H9 (cell line): ENCODE data around the gene PCSK2. TPM values are rescaled to one million over a fixed set of nuclear protein-coding genes. Genes with fewer than 3 reads are reported as not detected.

Source experiments
- DNase-seq: peaks from one replicate; pipeline ENCODE4 v3.0.0-alpha.2; 2017
- H2AFZ ChIP-seq: one replicate; pipeline ENCODE4 v1.6.1; 2013; ENCODE audit warnings: mild to moderate bottlenecking, low read length, control low read depth, moderate library complexity
- H2AK5ac ChIP-seq: 2 replicates; pipeline ENCODE4 v1.6.1; 2013; ENCODE audit warnings: low read length, control low read depth, mixed read lengths; ENCODE audit not compliant: insufficient read length
- H2BK120ac ChIP-seq: one replicate; pipeline ENCODE4 v1.6.1; 2013; ENCODE audit warnings: low read depth, mild to moderate bottlenecking, low read length, control low read depth, inconsistent platforms; ENCODE audit not compliant: poor library complexity, severe bottlenecking
- H2BK12ac ChIP-seq: 2 replicates; pipeline ENCODE4 v1.6.1; 2013; ENCODE audit warnings: low read length, control low read depth, mixed read lengths, low read depth; ENCODE audit not compliant: insufficient read length
- H2BK15ac ChIP-seq: 2 replicates; pipeline ENCODE4 v1.6.1; 2013; ENCODE audit warnings: low read depth, low read length, control low read depth
- H2BK20ac ChIP-seq: one replicate; pipeline ENCODE4 v1.6.1; 2013; ENCODE audit warnings: low read depth, mild to moderate bottlenecking, low read length, control low read depth, inconsistent platforms; ENCODE audit not compliant: poor library complexity, severe bottlenecking
- H2BK5ac ChIP-seq: 2 replicates; pipeline ENCODE4 v1.6.1; 2013; ENCODE audit warnings: low read length, control low read depth, mixed read lengths; ENCODE audit not compliant: insufficient read length
- H3K14ac ChIP-seq: 2 replicates; pipeline ENCODE4 v1.6.1; 2013; ENCODE audit warnings: low read length, control low read depth; ENCODE audit not compliant: insufficient read depth
- H3K18ac ChIP-seq: 2 replicates; pipeline ENCODE4 v1.6.1; 2013; ENCODE audit warnings: low read depth, mild to moderate bottlenecking, mixed read lengths, low read length, control low read depth; ENCODE audit not compliant: insufficient read length
- H3K23ac ChIP-seq: 2 replicates; pipeline ENCODE4 v1.6.1; 2013; ENCODE audit warnings: low read length, control low read depth, mixed read lengths, low read depth; ENCODE audit not compliant: insufficient read length
- H3K23me2 ChIP-seq: 2 replicates; pipeline ENCODE4 v1.6.1; 2013; ENCODE audit warnings: low read depth, mild to moderate bottlenecking, mixed read lengths, low read length, control low read depth; ENCODE audit not compliant: insufficient read length, poor library complexity, severe bottlenecking
- H3K27ac ChIP-seq: 2 replicates; pipeline ENCODE4 v1.5.1; 2013; ENCODE audit warnings: low read length, control low read depth, mixed read lengths, low read depth; ENCODE audit not compliant: insufficient read length
- H3K27me3 ChIP-seq: 2 replicates; pipeline ENCODE4 v1.6.1; 2013; ENCODE audit warnings: low read length, control low read depth, inconsistent platforms; ENCODE audit not compliant: insufficient read depth
- H3K4ac ChIP-seq: 2 replicates; pipeline ENCODE4 v1.6.1; 2013; ENCODE audit warnings: low read depth, mild to moderate bottlenecking, control low read depth, inconsistent platforms, low read length, moderate library complexity
- H3K4me1 ChIP-seq: 2 replicates; pipeline ENCODE4 v1.6.1; 2013; ENCODE audit warnings: low read length, control low read depth, inconsistent platforms; ENCODE audit not compliant: insufficient read depth
- H3K4me2 ChIP-seq: 2 replicates; pipeline ENCODE4 v1.6.1; 2013; ENCODE audit warnings: low read length, control low read depth, mixed read lengths; ENCODE audit not compliant: insufficient read length, insufficient read depth
- H3K56ac ChIP-seq: 2 replicates; pipeline ENCODE4 v1.6.1; 2013; ENCODE audit warnings: low read depth, mild to moderate bottlenecking, mixed read lengths, low read length, control low read depth; ENCODE audit not compliant: insufficient read length
- H3K79me1 ChIP-seq: 2 replicates; pipeline ENCODE4 v1.6.1; 2013; ENCODE audit warnings: low read depth, mild to moderate bottlenecking, moderate library complexity, low read length, control low read depth, inconsistent platforms; ENCODE audit not compliant: insufficient read depth, poor library complexity, severe bottlenecking
- H3K79me2 ChIP-seq: 2 replicates; pipeline ENCODE4 v1.6.1; 2013; ENCODE audit warnings: low read length, control low read depth, inconsistent platforms; ENCODE audit not compliant: insufficient read depth
- H3K9ac ChIP-seq: 2 replicates; pipeline ENCODE4 v1.6.1; 2013; ENCODE audit warnings: low read length, control low read depth, mixed read lengths; ENCODE audit not compliant: insufficient read length; ENCODE audit errors: extremely low read depth
- H3K9me3 ChIP-seq: one replicate; pipeline ENCODE4 v1.6.1; 2013; ENCODE audit warnings: low read depth, low read length, inconsistent platforms; ENCODE audit not compliant: control insufficient read depth
- H3T11ph ChIP-seq: one replicate; pipeline ENCODE4 v1.6.1; 2013; ENCODE audit warnings: mild to moderate bottlenecking, low read length, control low read depth, inconsistent platforms
- H4K20me1 ChIP-seq: one replicate; pipeline ENCODE4 v1.6.1; 2013; ENCODE audit not compliant: control insufficient read depth, insufficient read length, insufficient read depth
- H4K5ac ChIP-seq: 2 replicates; pipeline ENCODE4 v1.6.1; 2013; ENCODE audit warnings: low read depth, mild to moderate bottlenecking, mixed read lengths, low read length, control low read depth; ENCODE audit not compliant: insufficient read length
- H4K8ac ChIP-seq: replicated peaks from 2 replicates; pipeline ENCODE4 v1.6.1; 2013; ENCODE audit warnings: low read length, control low read depth, mixed read lengths, low read depth; ENCODE audit not compliant: insufficient read length
- H4K91ac ChIP-seq: 2 replicates; pipeline ENCODE4 v1.6.1; 2013; ENCODE audit warnings: low read depth, mild to moderate bottlenecking, moderate library complexity, mixed read lengths, low read length, control low read depth; ENCODE audit not compliant: insufficient read length
- H3K27ac Mint-ChIP-seq, 3 experiments: 2 replicates in 2 of 3; 3 replicates in 1 of 3; pipeline ENCODE4 v1.8.0; 2020 to 2021; ENCODE audit warnings: mixed read lengths in 3 of 3, mild to moderate bottlenecking in 1 of 3, moderate library complexity in 1 of 3
- H3K27me3 Mint-ChIP-seq: 2 replicates; pipeline ENCODE4 v1.8.0; 2021; ENCODE audit warnings: low read depth, mild to moderate bottlenecking, moderate library complexity, mixed read lengths
- H3K36me3 Mint-ChIP-seq, 3 experiments: 2 replicates in 2 of 3; 3 replicates in 1 of 3; pipeline ENCODE4 v1.8.0; 2020 to 2021; ENCODE audit warnings: low read depth in 3 of 3, mixed read lengths in 3 of 3; ENCODE audit not compliant: insufficient read depth in 1 of 3
- H3K4me1 Mint-ChIP-seq, 2 experiments: 2 replicates each; pipeline ENCODE4 v1.8.0; 2020; ENCODE audit warnings: mixed read lengths in 2 of 2
- H3K4me3 Mint-ChIP-seq, 2 experiments: 2 replicates in 1 of 2; 3 replicates in 1 of 2; pipeline ENCODE4 v1.8.0; 2020 to 2021; ENCODE audit warnings: mild to moderate bottlenecking in 2 of 2, mixed read lengths in 2 of 2, moderate library complexity in 1 of 2
- H3K9me3 Mint-ChIP-seq, 2 experiments: 2 replicates in 1 of 2; 3 replicates in 1 of 2; pipeline ENCODE4 v1.8.0; 2020; ENCODE audit warnings: mild to moderate bottlenecking in 2 of 2, mixed read lengths in 2 of 2, moderate library complexity in 1 of 2
- CTCF ChIP-seq: fragments of 200-600 bp; sonication (generic); conservative IDR thresholded peaks from 3 replicates; pipeline ENCODE4 v1.8.0; 2021; ENCODE audit warnings: antibody characterized with exemption, mild to moderate bottlenecking
- WGBS: extraction: QIAGEN DNeasy Blood & Tissue Kit; methylation state at CpG from one replicate; pipeline ENCODE4 v1.1.7; 2013; ENCODE audit warnings: missing lambda C conversion rate, low lambda C conversion rate, mixed read lengths; ENCODE audit not compliant: insufficient read length; ENCODE audit errors: extremely low coverage; 5-methylcytosine and 5-hydroxymethylcytosine counted together
- total RNA-seq: library from RNA; stranded (reverse); gene quantifications from 2 replicates; pipeline ENCODE4 v1.2.1, GENCODE V29; 2021

Gene PCSK2
- total RNA-seq, 1 experiment from 2014 or later, result 2.8 TPM

GRCh38 chr20:17374086-17374485 is 147.2 kb downstream of the PCSK2 start:
- no peak overlapping the region for H3K23ac ChIP-seq
- Mint-ChIP-seq H3K4me3 (no peak overlapping the region), H3K36me3 (no peaks in the 10 kb centered on the region), H3K27ac (no peak overlapping the region; a peak in 2 of 7 replicates), H3K27me3 (peaks cover 2% of the 10 kb centered on the region), H3K9me3 (no peaks in the 10 kb centered on the region), H3K4me1 (peaks cover 5 to 9% of the 10 kb centered on the region in 2 experiments)
- H3K79me1 ChIP-seq, result no peaks in the 10 kb centered on the region
- WGBS, result no CpG with 5 or more reads among the region's 5 CpGs
- no peak overlapping the region for H2AFZ ChIP-seq
- no peak overlapping the region for H2AK5ac ChIP-seq
- no peak overlapping the region for H3K9ac ChIP-seq
- no peak for DNase-seq
- no peak overlapping the region for H3K4me2 ChIP-seq
- H3K4me1 ChIP-seq, result no peaks in the 10 kb centered on the region
- no peak overlapping the region for H3K18ac ChIP-seq
- H4K8ac ChIP-seq, result no peak overlapping the region
- no peak overlapping the region for H2BK5ac ChIP-seq
- H3K4ac ChIP-seq, result no peak overlapping the region
- TF ChIP-seq CTCF, result no peak
- H3K14ac ChIP-seq, result no peak overlapping the region
- no peak overlapping the region for H4K5ac ChIP-seq
- no peaks in the 10 kb centered on the region for H4K20me1 ChIP-seq
- no peaks in the 10 kb centered on the region for H3K79me2 ChIP-seq
- H3K56ac ChIP-seq, result no peak overlapping the region
- no peak overlapping the region for H2BK20ac ChIP-seq
- H3K27me3 ChIP-seq, result no peaks in the 10 kb centered on the region; the same call in 1 of the 2 replicates
- no peak overlapping the region for H3T11ph ChIP-seq
- no peak overlapping the region for H4K91ac ChIP-seq
- no peaks in the 10 kb centered on the region for H3K23me2 ChIP-seq
- H2BK15ac ChIP-seq, result no peak overlapping the region
- no peaks in the 10 kb centered on the region for H3K9me3 ChIP-seq
- H2BK12ac ChIP-seq, result no peak overlapping the region
- H2BK120ac ChIP-seq, result no peak overlapping the region
- H3K27ac ChIP-seq, result no peak overlapping the region
